Keratinocyte (primary cell): Measurements from ENCODE around the gene BCO2. TPM values are rescaled to one million over a fixed set of nuclear protein-coding genes. Genes with fewer than 3 reads are reported as not detected.

Experiments used
- DNase-seq: peaks from one replicate; pipeline ENCODE4 v3.0.0-alpha.2; 2011; ENCODE audit warnings: low read depth, missing footprints, low spot score
- FAIRE-seq: peaks from 2 replicates; lab custom pipeline; 2011; peaks lifted over from hg19 to GRCh38; lab: Jason Lieb, UNC
- H2AFZ ChIP-seq: 2 replicates; pipeline ENCODE4 v1.6.0; 2012; ENCODE audit warnings: low read length, control low read depth, inconsistent platforms; ENCODE audit not compliant: control insufficient read depth
- H3K27ac ChIP-seq: 2 replicates; pipeline ENCODE4 v1.5.1; 2011; ENCODE audit warnings: low read length; ENCODE audit not compliant: control insufficient read depth, insufficient read depth
- H3K27me3 ChIP-seq: 3 replicates; pipeline ENCODE4 v1.6.0; 2011; ENCODE audit warnings: low read length; ENCODE audit not compliant: control insufficient read depth, insufficient read depth; ENCODE audit errors: extremely low read depth
- H3K36me3 ChIP-seq, 2 experiments: 2 replicates in 1 of 2; 3 replicates in 1 of 2; pipeline ENCODE4 v1.5.1; 2011; ENCODE audit warnings: low read length in 2 of 2, mild to moderate bottlenecking in 1 of 2; ENCODE audit not compliant: control insufficient read depth in 2 of 2, insufficient read depth in 2 of 2; ENCODE audit errors: extremely low read depth in 1 of 2
- H3K4me1 ChIP-seq: 3 replicates; pipeline ENCODE4 v1.5.1; 2011; ENCODE audit warnings: low read length; ENCODE audit not compliant: control insufficient read depth, insufficient read depth; ENCODE audit errors: extremely low read depth
- H3K4me2 ChIP-seq: 3 replicates; pipeline ENCODE4 v1.6.0; 2011; ENCODE audit warnings: low read depth, low read length; ENCODE audit not compliant: control insufficient read depth, insufficient read depth; ENCODE audit errors: extremely low read depth
- H3K4me3 ChIP-seq, 3 experiments: fragments of 200-600 bp in 1 of 3; sonication (generic) in 1 of 3; 2 replicates in 2 of 3; 3 replicates in 1 of 3; pipeline ENCODE4 v1.5.1; 2011 to 2016; ENCODE audit warnings: low read length in 3 of 3, mild to moderate bottlenecking in 3 of 3, control low read depth in 2 of 3, inconsistent platforms in 1 of 3, low read depth in 1 of 3, mixed read lengths in 1 of 3, mixed run types in 1 of 3, moderate library complexity in 1 of 3; ENCODE audit not compliant: control insufficient read depth in 2 of 3, insufficient read depth in 2 of 3; ENCODE audit errors: extremely low read depth in 1 of 3
- H3K79me2 ChIP-seq: 2 replicates; pipeline ENCODE4 v1.6.0; 2012; ENCODE audit warnings: low read length; ENCODE audit not compliant: control insufficient read depth, insufficient read depth
- H3K9ac ChIP-seq: 3 replicates; pipeline ENCODE4 v1.6.0; 2011; ENCODE audit warnings: low read length; ENCODE audit not compliant: control insufficient read depth, insufficient read depth; ENCODE audit errors: extremely low read depth
- H3K9me1 ChIP-seq: 3 replicates; pipeline ENCODE4 v1.6.0; 2011; ENCODE audit warnings: low read length; ENCODE audit not compliant: control insufficient read depth, insufficient read depth; ENCODE audit errors: extremely low read depth
- H3K9me3 ChIP-seq: 2 replicates; pipeline ENCODE4 v1.5.1; 2012; ENCODE audit warnings: low read depth, low read length; ENCODE audit not compliant: control insufficient read depth
- H4K20me1 ChIP-seq: 3 replicates; pipeline ENCODE4 v1.6.0; 2011; ENCODE audit warnings: low read length; ENCODE audit not compliant: control insufficient read depth, insufficient read depth; ENCODE audit errors: extremely low read depth
- CTCF ChIP-seq, 3 experiments: IDR thresholded peaks in 1 of 3; conservative IDR thresholded peaks in 1 of 3; optimal IDR thresholded peaks in 1 of 3; 2 replicates in 2 of 3; 3 replicates in 1 of 3; pipeline versions ENCODE3 to v1.5.1; 2011; ENCODE audit warnings: low read length in 3 of 3, mild to moderate bottlenecking in 3 of 3, moderate library complexity in 2 of 3, control low read depth in 1 of 3, inconsistent platforms in 1 of 3; ENCODE audit not compliant: insufficient read depth in 2 of 3; ENCODE audit errors: extremely low read depth in 1 of 3
- EZH2 ChIP-seq: IDR thresholded peaks from one replicate; pipeline ENCODE4 v1.6.1; 2012; ENCODE audit warnings: inconsistent platforms, mild to moderate bottlenecking, low read length, moderate library complexity
- dilution Hi-C: fragments of 300-500 bp; cut with MboI; formaldehyde crosslinking; loops from one replicate; pipeline ENCODE4 v1.7.0; 2020; ENCODE audit warnings: low sequenced_read_pairs; ENCODE audit not compliant: extremely low pct_ligation_motif_present
- polyA plus RNA-seq, 5 experiments: library from polyadenylated mRNA; depleted of rRNA in 3 of 5; stranded (reverse) in 3 of 5; stranded (forward) in 1 of 5; unstranded in 1 of 5; fragments of >200 nt; gene quantifications; 1 replicate in 1 of 5; 2 replicates in 3 of 5; 3 replicates in 1 of 5; pipeline versions ENCODE4 v1.2.1 to v1.2.3, GENCODE V29; 2011 to 2012; ENCODE audit warnings: missing spikeins in 2 of 5, low read depth in 1 of 5, low replicate concordance in 1 of 5

Gene BCO2
- polyA plus RNA-seq, 1 donor (not counting 4 experiments of a cell fraction or from before 2014, with no cell fraction given): 0.37 TPM

GRCh38 chr11:112213753-112214152 is 38.4 kb downstream of the BCO2 start:
- H3K9me3 ChIP-seq: no peaks in the 10 kb centered on the region
- no peak overlapping the region for H2AFZ ChIP-seq
- dilution Hi-C loops: no loop called here
- no peaks in the 10 kb centered on the region for H3K9me1 ChIP-seq
- H3K9ac ChIP-seq: no peak overlapping the region
- H3K4me1 ChIP-seq: peaks cover 20% of the 10 kb centered on the region
- no peak overlapping the region for H3K27ac ChIP-seq
- DNase-seq (no peak), FAIRE-seq (no peak)
- no peak for TF ChIP-seq CTCF (optimal IDR thresholded peaks at IDR 0.05 in 1 of 3, IDR thresholded peaks at IDR 0.05 in 1 of 3, conservative IDR thresholded peaks at IDR 0.05 in 1 of 3; ENCODE audit: extremely low read depth in 1 of 3, insufficient read depth in 2 of 3, low read length in 3 of 3)
- no peak overlapping the region for H3K4me3 ChIP-seq
- no peak overlapping the region for H3K4me2 ChIP-seq
- no peaks in the 10 kb centered on the region for H3K79me2 ChIP-seq
- H3K36me3 ChIP-seq: no peaks in the 10 kb centered on the region
- no peaks in the 10 kb centered on the region for H4K20me1 ChIP-seq
- no peaks in the 10 kb centered on the region for H3K27me3 ChIP-seq

- no peak for FAIRE-seq
- Histone ChIP-seq H2AFZ (no peak overlapping the region), H3K4me3 (no peak overlapping the region)
These were observed 40.3 kb downstream of the BCO2 start for GRCh38 chr11:112215621-112216020.

GRCh38 chr11:112216561-112217105 is 41.3 kb downstream of the BCO2 start:
- no peak for DNase-seq
- Histone ChIP-seq H3K79me2 (no peaks in the 10 kb centered on the region), H3K4me1 (peaks cover 29% of the 10 kb centered on the region), H2AFZ (no peak overlapping the region), H3K36me3 (no peaks in the 10 kb centered on the region), H3K9me1 (no peaks in the 10 kb centered on the region), H3K27me3 (no peaks in the 10 kb centered on the region), H3K27ac (no peak overlapping the region), H4K20me1 (no peaks in the 10 kb centered on the region), H3K9me3 (no peaks in the 10 kb centered on the region), H3K4me3 (no peak overlapping the region), H3K4me2 (no peak overlapping the region), H3K9ac (no peak overlapping the region)
- TF ChIP-seq CTCF (optimal IDR thresholded peaks at IDR 0.05 in 1 of 3, IDR thresholded peaks at IDR 0.05 in 1 of 3, conservative IDR thresholded peaks at IDR 0.05 in 1 of 3; ENCODE audit: extremely low read depth in 1 of 3, insufficient read depth in 2 of 3, low read length in 3 of 3): no peak
- FAIRE-seq: no peak
- dilution Hi-C loops: no loop called here

More at GRCh38 chr11:112215621-112216020, 40.3 kb downstream of the BCO2 start:
- no peaks in the 10 kb centered on the region for H4K20me1 ChIP-seq
- no peaks in the 10 kb centered on the region for H3K79me2 ChIP-seq
- H3K9me1 ChIP-seq: no peaks in the 10 kb centered on the region
- H3K27me3 ChIP-seq: no peaks in the 10 kb centered on the region
- dilution Hi-C loops: no loop called here
- DNase-seq: no peak
- no peak overlapping the region for H3K9ac ChIP-seq
- H3K4me2 ChIP-seq: no peak overlapping the region
- peaks cover 20% of the 10 kb centered on the region for H3K4me1 ChIP-seq
- TF ChIP-seq EZH2: no peak
- no peaks in the 10 kb centered on the region for H3K36me3 ChIP-seq
- no peaks in the 10 kb centered on the region for H3K9me3 ChIP-seq
- no peak overlapping the region for H3K27ac ChIP-seq
